ENCODE results near the gene DCAF11.

DCAF11 gene

DNA sequence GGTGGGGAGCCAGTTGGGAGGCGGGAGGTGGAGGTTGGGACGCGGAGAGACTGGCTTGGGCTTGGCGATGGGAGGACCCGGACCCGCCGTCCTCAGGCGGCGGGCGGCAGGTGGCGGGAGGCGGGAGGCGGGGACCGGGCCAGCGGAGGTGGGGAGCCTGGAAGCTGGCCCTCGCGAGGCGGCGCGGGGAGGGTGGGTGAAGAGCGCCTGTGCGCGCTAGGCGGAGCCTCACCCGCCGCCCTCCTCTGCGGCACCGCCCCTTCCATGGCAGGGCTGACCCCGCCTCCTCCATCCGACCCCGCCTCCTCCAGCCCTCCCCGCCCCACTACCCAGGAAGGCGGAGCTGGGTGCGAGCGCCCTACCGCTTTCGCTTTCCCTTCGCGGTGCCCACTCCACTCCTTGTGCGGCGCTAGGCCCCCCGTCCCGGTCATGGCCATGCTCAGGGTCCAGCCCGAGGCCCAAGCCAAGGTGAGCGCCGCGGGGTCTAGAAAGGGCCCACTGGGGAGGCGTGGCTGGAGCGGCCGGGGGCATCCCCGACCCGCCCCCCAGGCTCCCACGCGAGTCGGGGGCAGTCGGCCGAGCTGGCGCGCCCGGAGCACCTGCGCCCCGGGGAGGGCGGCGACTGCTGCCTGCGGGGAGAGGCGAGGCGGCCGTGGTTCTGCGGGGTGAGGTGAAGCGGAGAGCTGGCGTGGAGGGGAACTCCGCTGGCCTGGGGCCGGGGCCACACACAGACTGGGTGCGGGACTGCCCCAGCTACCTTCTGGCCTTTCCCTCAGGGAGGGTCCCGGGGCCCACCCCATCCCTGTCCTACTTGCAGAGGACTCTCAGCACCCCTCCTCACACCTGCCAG, 21.5 kb downstream of the DCAF11 start, which contains the start of gene PSME1 (continued):
- TF ChIP-seq, protein P1, sequence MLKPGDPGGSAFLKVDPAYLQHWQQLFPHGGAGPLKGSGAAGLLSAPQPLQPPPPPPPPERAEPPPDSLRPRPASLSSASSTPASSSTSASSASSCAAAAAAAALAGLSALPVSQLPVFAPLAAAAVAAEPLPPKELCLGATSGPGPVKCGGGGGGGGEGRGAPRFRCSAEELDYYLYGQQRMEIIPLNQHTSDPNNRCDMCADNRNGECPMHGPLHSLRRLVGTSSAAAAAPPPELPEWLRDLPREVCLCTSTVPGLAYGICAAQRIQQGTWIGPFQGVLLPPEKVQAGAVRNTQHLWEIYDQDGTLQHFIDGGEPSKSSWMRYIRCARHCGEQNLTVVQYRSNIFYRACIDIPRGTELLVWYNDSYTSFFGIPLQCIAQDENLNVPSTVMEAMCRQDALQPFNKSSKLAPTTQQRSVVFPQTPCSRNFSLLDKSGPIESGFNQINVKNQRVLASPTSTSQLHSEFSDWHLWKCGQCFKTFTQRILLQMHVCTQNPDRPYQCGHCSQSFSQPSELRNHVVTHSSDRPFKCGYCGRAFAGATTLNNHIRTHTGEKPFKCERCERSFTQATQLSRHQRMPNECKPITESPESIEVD (tag by site-specific recombination; IDR thresholded peaks at IDR 0.05): no peak
- TF ChIP-seq YY1 (tag by site-specific recombination; IDR thresholded peaks at IDR 0.05): 0 out of 2 replicates have a peak, but pooled peaks have one; percentile 33
- no peak for TF ChIP-seq PRDM1 (tag by site-specific recombination; IDR thresholded peaks at IDR 0.05)
- no peak for TF ChIP-seq TCF7L2 (IDR thresholded peaks at IDR 0.05; ENCODE audit: borderline replicate concordance, low read depth, low read length)
- no peak for TF ChIP-seq ZSCAN23 (tag by site-specific recombination; IDR thresholded peaks at IDR 0.05)
- TF ChIP-seq ZNF521 (tag by site-specific recombination; IDR thresholded peaks at IDR 0.05): no peak
- peak; percentile 96 for TF ChIP-seq ZBTB8A (tag by site-specific recombination; IDR thresholded peaks at IDR 0.05)
- no peak for TF ChIP-seq ZNF302 (tag by site-specific recombination; IDR thresholded peaks at IDR 0.05; ENCODE audit: low read depth)
- TF ChIP-seq GLIS1 (tag by site-specific recombination; IDR thresholded peaks at IDR 0.05): peak; percentile 55; the same call in 1 of the 2 replicates
- no peak for TF ChIP-seq TRIM28 (IDR thresholded peaks at IDR 0.05; ENCODE audit: borderline replicate concordance, low read length)
- TF ChIP-seq, protein P2, sequence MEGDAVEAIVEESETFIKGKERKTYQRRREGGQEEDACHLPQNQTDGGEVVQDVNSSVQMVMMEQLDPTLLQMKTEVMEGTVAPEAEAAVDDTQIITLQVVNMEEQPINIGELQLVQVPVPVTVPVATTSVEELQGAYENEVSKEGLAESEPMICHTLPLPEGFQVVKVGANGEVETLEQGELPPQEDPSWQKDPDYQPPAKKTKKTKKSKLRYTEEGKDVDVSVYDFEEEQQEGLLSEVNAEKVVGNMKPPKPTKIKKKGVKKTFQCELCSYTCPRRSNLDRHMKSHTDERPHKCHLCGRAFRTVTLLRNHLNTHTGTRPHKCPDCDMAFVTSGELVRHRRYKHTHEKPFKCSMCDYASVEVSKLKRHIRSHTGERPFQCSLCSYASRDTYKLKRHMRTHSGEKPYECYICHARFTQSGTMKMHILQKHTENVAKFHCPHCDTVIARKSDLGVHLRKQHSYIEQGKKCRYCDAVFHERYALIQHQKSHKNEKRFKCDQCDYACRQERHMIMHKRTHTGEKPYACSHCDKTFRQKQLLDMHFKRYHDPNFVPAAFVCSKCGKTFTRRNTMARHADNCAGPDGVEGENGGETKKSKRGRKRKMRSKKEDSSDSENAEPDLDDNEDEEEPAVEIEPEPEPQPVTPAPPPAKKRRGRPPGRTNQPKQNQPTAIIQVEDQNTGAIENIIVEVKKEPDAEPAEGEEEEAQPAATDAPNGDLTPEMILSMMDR (tag by site-specific recombination; IDR thresholded peaks at IDR 0.05): peak; percentile 8; the same call in 1 of the 2 replicates
- no peak for TF ChIP-seq ZNF266 (tag by site-specific recombination; IDR thresholded peaks at IDR 0.05; ENCODE audit: low read depth)
- TF ChIP-seq ZNF248 (tag by site-specific recombination; IDR thresholded peaks at IDR 0.05): no peak
- no peak for TF ChIP-seq ZNF555 (tag by site-specific recombination; conservative IDR thresholded peaks at IDR 0.05)
- TF ChIP-seq, protein P3, sequence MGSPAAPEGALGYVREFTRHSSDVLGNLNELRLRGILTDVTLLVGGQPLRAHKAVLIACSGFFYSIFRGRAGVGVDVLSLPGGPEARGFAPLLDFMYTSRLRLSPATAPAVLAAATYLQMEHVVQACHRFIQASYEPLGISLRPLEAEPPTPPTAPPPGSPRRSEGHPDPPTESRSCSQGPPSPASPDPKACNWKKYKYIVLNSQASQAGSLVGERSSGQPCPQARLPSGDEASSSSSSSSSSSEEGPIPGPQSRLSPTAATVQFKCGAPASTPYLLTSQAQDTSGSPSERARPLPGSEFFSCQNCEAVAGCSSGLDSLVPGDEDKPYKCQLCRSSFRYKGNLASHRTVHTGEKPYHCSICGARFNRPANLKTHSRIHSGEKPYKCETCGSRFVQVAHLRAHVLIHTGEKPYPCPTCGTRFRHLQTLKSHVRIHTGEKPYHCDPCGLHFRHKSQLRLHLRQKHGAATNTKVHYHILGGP (tag by site-specific recombination; IDR thresholded peaks at IDR 0.05): no peak
- TF ChIP-seq MZF1 (tag by site-specific recombination; IDR thresholded peaks at IDR 0.05; ENCODE audit: borderline replicate concordance): no peak
- TF ChIP-seq ZNF121 (tag by site-specific recombination; IDR thresholded peaks at IDR 0.05): no peak
- no peak for TF ChIP-seq ZBTB21 (tag by site-specific recombination; IDR thresholded peaks at IDR 0.05)
- TF ChIP-seq ZNF501 (tag by site-specific recombination; IDR thresholded peaks at IDR 0.05): no peak
- TF ChIP-seq HOXD13 (CRISPR knock-in tag; IDR thresholded peaks at IDR 0.05; ENCODE audit: borderline replicate concordance): no peak
- TF ChIP-seq ZIC2 (tag by site-specific recombination; IDR thresholded peaks at IDR 0.05): peak; percentile 51; the same call in 1 of the 2 replicates
- TF ChIP-seq, protein P4, sequence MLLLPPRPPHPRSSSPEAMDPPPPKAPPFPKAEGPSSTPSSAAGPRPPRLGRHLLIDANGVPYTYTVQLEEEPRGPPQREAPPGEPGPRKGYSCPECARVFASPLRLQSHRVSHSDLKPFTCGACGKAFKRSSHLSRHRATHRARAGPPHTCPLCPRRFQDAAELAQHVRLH (tag by site-specific recombination; IDR thresholded peaks at IDR 0.05): no peak
- no peak for TF ChIP-seq ZNF677 (tag by site-specific recombination; IDR thresholded peaks at IDR 0.05)
- TF ChIP-seq ZSCAN30 (tag by site-specific recombination; IDR thresholded peaks at IDR 0.05): no peak
- TF ChIP-seq ZFHX2 (tag by site-specific recombination; conservative IDR thresholded peaks at IDR 0.05): peak; percentile 69
- TF ChIP-seq ZNF530 (tag by site-specific recombination; IDR thresholded peaks at IDR 0.05; ENCODE audit: low read depth): no peak
- TF ChIP-seq OVOL3 (tag by site-specific recombination; IDR thresholded peaks at IDR 0.05): no peak
- TF ChIP-seq ZNF514 (tag by site-specific recombination; IDR thresholded peaks at IDR 0.05): no peak
- no peak for TF ChIP-seq ZNF621 (tag by site-specific recombination; IDR thresholded peaks at IDR 0.05)
- TF ChIP-seq EGR2 (tag by site-specific recombination; IDR thresholded peaks at IDR 0.05; ENCODE audit: low read depth): peak; percentile 27
- 0 out of 2 replicates have a peak, but pooled peaks have one; percentile 7 for TF ChIP-seq ZBTB1 (tag by site-specific recombination; IDR thresholded peaks at IDR 0.05)
- TF ChIP-seq BCL11B (tag by site-specific recombination; IDR thresholded peaks at IDR 0.05; ENCODE audit: low read depth): no peak
- no peak for TF ChIP-seq ZNF292 (tag by site-specific recombination; IDR thresholded peaks at IDR 0.05; ENCODE audit: borderline replicate concordance, low read depth)
- TF ChIP-seq ZNF354C (tag by site-specific recombination; IDR thresholded peaks at IDR 0.05; ENCODE audit: borderline replicate concordance, low read depth): no peak
